GM12865 (cell line): ENCODE results near the gene TGFBR3L.
"Not testable (repeated sequence)": the region's sequence is repeated elsewhere in the genome, so short reads cannot be mapped to it uniquely, and the experiment has no call there.

Source experiments
- DNase-seq: peaks from one replicate; pipeline ENCODE4 v3.0.0; 2010; ENCODE audit warnings: low read depth
- H3K4me3 ChIP-seq: 2 replicates; pipeline ENCODE4 v1.5.1; 2011; ENCODE audit warnings: mild to moderate bottlenecking, low read depth, low read length, control low read depth
- CTCF ChIP-seq: IDR thresholded peaks from 2 replicates; pipeline ENCODE4 v1.5.1; 2011; ENCODE audit warnings: low read length, control low read depth, low read depth, inconsistent platforms; ENCODE audit not compliant: insufficient read depth; ENCODE audit errors: missing control alignments

Gene TGFBR3L

DNA sequence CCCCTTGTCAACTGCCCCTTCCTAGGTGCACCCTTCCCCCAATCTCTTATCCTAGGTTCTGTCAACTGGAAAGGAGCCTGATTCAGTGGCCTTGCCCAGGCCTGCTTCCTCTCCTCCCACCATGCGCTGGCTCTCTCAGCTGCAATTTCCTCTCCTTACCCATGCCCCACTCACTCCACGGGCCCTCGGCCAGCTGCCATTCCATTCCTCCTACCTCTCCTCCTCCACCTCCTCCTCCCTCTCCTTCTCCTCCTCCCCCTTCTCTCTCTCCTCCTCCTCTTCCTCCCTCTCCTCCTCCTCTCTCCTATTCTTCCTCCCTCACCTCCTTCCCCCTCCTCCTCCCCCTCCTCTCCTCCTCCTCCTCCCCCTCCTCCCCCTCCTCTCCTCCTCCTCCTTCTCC, 38.4 kb downstream of the TGFBR3L start:
- no peak for DNase-seq
- H3K4me3 ChIP-seq, result no peak overlapping the region
- TF ChIP-seq CTCF, result no peak

DNA sequence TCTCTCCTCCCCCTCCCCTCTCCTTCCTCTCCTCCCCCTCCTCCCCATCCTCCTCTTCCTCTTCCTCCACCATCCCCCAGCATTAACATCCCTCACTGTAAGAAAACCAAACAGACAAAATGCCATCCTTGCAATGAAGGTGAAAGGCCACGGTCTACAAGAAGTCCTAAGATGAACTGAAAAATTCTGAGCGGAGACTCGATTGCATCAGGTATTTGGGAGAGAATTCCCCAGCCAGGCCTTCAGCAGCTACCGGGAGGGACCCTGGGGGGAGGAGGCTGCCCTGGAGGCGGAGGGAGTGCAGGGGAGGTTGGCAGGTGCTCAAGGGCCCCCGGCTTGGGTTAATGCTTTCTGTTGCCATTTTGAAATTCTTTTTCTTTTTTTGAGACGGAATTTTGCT, 38.9 kb downstream of the TGFBR3L start:
- no peak for DNase-seq
- TF ChIP-seq CTCF, result no peak
- no peak overlapping the region for H3K4me3 ChIP-seq

GRCh38 chr19:7955696-7956095, 41.1 kb downstream of the TGFBR3L start:
- DNase-seq, result no peak
- no peak overlapping the region for H3K4me3 ChIP-seq
- TF ChIP-seq CTCF, result no peak

- no peak for TF ChIP-seq CTCF
- no peak for DNase-seq
- H3K4me3 ChIP-seq, result no peak overlapping the region
Observed at GRCh38 chr19:7959211-7959610, 44.6 kb downstream of the TGFBR3L start.

DNA sequence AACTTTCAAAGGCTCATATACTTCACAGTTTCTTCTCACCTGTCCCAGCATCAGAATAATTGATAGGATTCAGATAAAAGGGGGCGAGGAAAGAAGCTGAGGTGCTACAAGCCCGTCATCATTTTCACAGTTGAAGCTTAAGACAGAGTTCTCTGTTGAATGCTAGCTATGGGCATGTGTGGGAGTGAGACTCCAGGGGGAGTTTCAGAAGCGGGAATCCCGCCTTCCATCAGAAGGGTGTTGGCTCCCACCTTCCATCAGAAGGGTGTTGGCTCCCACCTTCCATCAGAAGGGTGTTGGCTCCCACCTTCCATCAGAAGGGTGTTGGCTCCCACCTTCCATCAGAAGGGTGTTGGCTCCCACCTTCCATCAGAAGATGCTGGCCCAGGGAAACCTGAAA, 46.5 kb downstream of the TGFBR3L start:
- DNase-seq, H3K4me3 ChIP-seq: not testable (repeated sequence)

DNA sequence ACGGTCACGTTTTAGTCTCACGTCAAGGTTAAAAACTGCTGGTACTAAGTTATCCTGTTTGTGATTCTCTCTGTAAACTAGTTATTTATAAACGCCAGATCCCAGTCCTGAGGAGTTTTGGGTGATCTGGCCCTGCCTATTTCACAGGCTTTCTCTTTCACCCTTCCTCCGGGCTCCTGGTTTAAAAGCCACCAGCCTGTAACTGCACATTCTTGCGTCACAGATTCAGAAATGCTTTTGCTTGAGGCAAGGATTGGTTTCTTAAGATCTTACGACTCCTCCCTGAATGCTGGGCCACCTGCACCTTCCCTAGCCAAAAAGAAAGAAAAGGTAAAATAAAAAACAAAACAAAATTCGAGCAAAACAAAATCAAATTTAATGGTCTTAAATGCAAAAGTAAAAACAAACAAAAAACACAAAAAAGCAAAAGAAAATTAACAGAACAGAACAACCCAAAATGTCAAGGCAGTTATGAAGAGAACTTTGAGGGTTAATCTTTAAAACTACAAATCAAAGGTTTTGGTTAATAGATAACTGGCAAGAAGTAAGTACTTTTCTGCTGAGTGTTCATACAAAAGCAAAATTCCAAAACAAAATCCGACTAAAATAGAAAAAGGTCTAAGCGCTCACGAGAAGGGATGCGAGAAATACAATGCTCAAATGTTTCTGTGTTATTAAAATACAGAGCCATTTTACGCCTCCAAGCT, 47.4 kb downstream of the TGFBR3L start:
- TF ChIP-seq CTCF, result no peak
- no peak for DNase-seq
- no peak overlapping the region for H3K4me3 ChIP-seq

DNA sequence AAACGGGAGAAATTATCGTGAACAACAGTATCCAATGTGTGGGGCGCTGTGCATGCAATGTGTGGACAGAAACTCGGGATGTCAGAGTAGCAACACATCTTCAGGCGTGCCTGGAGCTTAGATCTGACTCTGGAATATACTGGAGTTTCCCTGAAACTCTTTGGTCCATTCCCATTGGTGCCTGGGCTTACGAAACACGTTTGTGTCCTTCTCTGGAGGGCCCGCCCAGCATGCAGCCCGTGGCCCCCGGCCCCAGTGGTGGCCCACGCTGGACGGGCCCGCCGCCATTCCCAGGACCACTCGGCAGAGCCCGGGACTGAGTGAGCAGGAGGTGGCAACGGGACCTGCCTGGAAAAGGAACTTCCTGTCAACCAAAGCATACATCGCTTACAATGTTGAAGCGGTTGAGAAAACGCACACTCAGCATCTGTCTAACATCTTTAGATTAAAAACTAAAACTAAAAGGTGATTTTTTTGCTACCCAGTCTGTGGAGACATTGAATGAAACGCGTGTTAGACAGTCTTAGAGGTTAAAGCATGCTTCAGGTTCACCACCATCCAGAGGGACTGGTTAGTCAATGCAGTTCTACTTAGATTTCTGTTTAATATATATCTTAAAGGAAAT, 48.1 kb downstream of the TGFBR3L start:
- no peak for TF ChIP-seq CTCF

More for the DNA sequence above, 48.1 kb downstream of the TGFBR3L start:
- DNase-seq, result no peak
- H3K4me3 ChIP-seq, result no peak overlapping the region
